ENCODE measurements around the gene NCOA4. TPM values are rescaled to one million over a fixed set of nuclear protein-coding genes. Genes with fewer than 3 reads are reported as not detected.
A peak's percentile ranks its signal among the peaks of the same experiment; 100 is the strongest.
"Not testable (repeated sequence)": the region's sequence is repeated elsewhere in the genome, so short reads cannot be mapped to it uniquely, and the experiment has no call there.

Gene NCOA4
- total RNA-seq, 2 experiments from 2014 or later = 86.2 to 86.6 TPM

GRCh38 chr10:46001187-46001756 lies 29.2 kb downstream of the NCOA4 start:
- DNase-seq (no peak), ATAC-seq (no peak)
- H3K4me1 Mint-ChIP-seq (ENCODE audit: low read depth) = no peaks in the 10 kb centered on the region
- peaks cover 3% of the 10 kb centered on the region for H3K9me3 Mint-ChIP-seq
- no peaks in the 10 kb centered on the region for H3K27me3 Mint-ChIP-seq
- H3K27ac Mint-ChIP-seq = no peak overlapping the region
- peaks cover 46% of the 10 kb centered on the region for H3K36me3 Mint-ChIP-seq (ENCODE audit: low read depth)
- ChIA-PET POLR2A (interaction anchor here (1.3 kb wide), 1 partner anchor 16 kb away, joined by 3 read pairs; no protein-coding TSS in a partner anchor), CTCF (interaction anchor here (1.1 to 2.3 kb wide), 4 partner anchors 10 to 28 kb away, joined by 3 to 5 read pairs (median 3); no protein-coding TSS in a partner anchor)
- intact Hi-C loops (cut with micrococcal nuclease) = no loop called here
- no peak for TF ChIP-seq CTCF (IDR thresholded peaks at IDR 0.05)
- no peak overlapping the region for H3K4me3 Mint-ChIP-seq

- ChIA-PET POLR2A (no interaction called here), CTCF (interaction anchor here (1.1 kb wide), 1 partner anchor 29 kb away, joined by 3 read pairs; no protein-coding TSS in a partner anchor)
- Mint-ChIP-seq H3K4me1 (ENCODE audit: low read depth) (no peaks in the 10 kb centered on the region), H3K27me3 (no peaks in the 10 kb centered on the region), H3K4me3 (no peak overlapping the region), H3K9me3 (peaks cover 3% of the 10 kb centered on the region), H3K27ac (no peak overlapping the region), H3K36me3 (ENCODE audit: low read depth) (peaks cover 46% of the 10 kb centered on the region)
- TF ChIP-seq CTCF (IDR thresholded peaks at IDR 0.05) = no peak
- ATAC-seq (no peak), DNase-seq (no peak)
- intact Hi-C loops (cut with micrococcal nuclease) = no loop called here
These were observed 29.9 kb downstream of the NCOA4 start for GRCh38 chr10:46000538-46000937.

- ATAC-seq; H3K4me1 Mint-ChIP-seq (ENCODE audit: low read depth); POLR2A ChIA-PET; DNase-seq; H3K27me3 Mint-ChIP-seq; CTCF ChIA-PET; H3K27ac Mint-ChIP-seq; H3K9me3 Mint-ChIP-seq; intact Hi-C loops (cut with micrococcal nuclease); H3K4me3 Mint-ChIP-seq: not testable (repeated sequence)
- H3K36me3 Mint-ChIP-seq (ENCODE audit: low read depth) = peaks cover 46% of the 10 kb centered on the region
These were observed 30.5 kb downstream of the NCOA4 start for GRCh38 chr10:45999955-46000354.

- peaks cover 3% of the 10 kb centered on the region for H3K9me3 Mint-ChIP-seq
- no peak for ATAC-seq
- H3K4me3 Mint-ChIP-seq = no peak overlapping the region
- intact Hi-C loops (cut with micrococcal nuclease) = no loop called here
- H3K27ac Mint-ChIP-seq = peak overlapping the region; percentile 70
- TF ChIP-seq CTCF (IDR thresholded peaks at IDR 0.05) = no peak
- CTCF ChIA-PET = no interaction called here
- H3K36me3 Mint-ChIP-seq (ENCODE audit: low read depth) = peaks cover 48% of the 10 kb centered on the region
- H3K4me1 Mint-ChIP-seq (ENCODE audit: low read depth) = no peaks in the 10 kb centered on the region
- no peak for DNase-seq
- POLR2A ChIA-PET = no interaction called here
- no peaks in the 10 kb centered on the region for H3K27me3 Mint-ChIP-seq
These were observed 32.2 kb downstream of the NCOA4 start for GRCh38 chr10:45997994-45998763.

GRCh38 chr10:45997557-45997956 lies 32.9 kb downstream of the NCOA4 start:
- no peak for ATAC-seq
- peak overlapping the region; percentile 50 for H3K27ac Mint-ChIP-seq

GRCh38 chr10:45985590-45985989 lies 44.8 kb downstream of the NCOA4 start:
- H3K4me3 Mint-ChIP-seq; CTCF ChIA-PET; intact Hi-C loops (cut with micrococcal nuclease); DNase-seq; H3K27me3 Mint-ChIP-seq; H3K4me1 Mint-ChIP-seq (ENCODE audit: low read depth); POLR2A ChIA-PET; H3K9me3 Mint-ChIP-seq; ATAC-seq; H3K27ac Mint-ChIP-seq: not testable (repeated sequence)
- peaks cover 13% of the 10 kb centered on the region for H3K36me3 Mint-ChIP-seq (ENCODE audit: low read depth)

More at GRCh38 chr10:45997557-45997956, 32.9 kb downstream of the NCOA4 start:
- Mint-ChIP-seq H3K9me3 (peaks cover 3% of the 10 kb centered on the region), H3K4me3 (no peak overlapping the region), H3K4me1 (ENCODE audit: low read depth) (no peaks in the 10 kb centered on the region), H3K36me3 (ENCODE audit: low read depth) (peaks cover 49% of the 10 kb centered on the region), H3K27me3 (no peaks in the 10 kb centered on the region)
- intact Hi-C loops (cut with micrococcal nuclease) = no loop called here
- no peak for DNase-seq
- ChIA-PET POLR2A (no interaction called here), CTCF (no interaction called here)
- TF ChIP-seq CTCF (IDR thresholded peaks at IDR 0.05) = no peak

- peaks cover 13% of the 10 kb centered on the region for H3K36me3 Mint-ChIP-seq (ENCODE audit: low read depth)
- intact Hi-C loops (cut with micrococcal nuclease); H3K4me3 Mint-ChIP-seq; H3K4me1 Mint-ChIP-seq (ENCODE audit: low read depth); DNase-seq; H3K27ac Mint-ChIP-seq; POLR2A ChIA-PET; CTCF ChIA-PET; H3K27me3 Mint-ChIP-seq; H3K9me3 Mint-ChIP-seq; ATAC-seq: not testable (repeated sequence)
These were observed 46.0 kb downstream of the NCOA4 start for GRCh38 chr10:45984473-45984872.

Measured in activated CD8-positive, alpha-beta T cell treated with anti-CD3 and anti-CD28 coated beads for 36 hours (primary cell).